Testis (tissue), 3 donors: Measurements from ENCODE around the gene IMMP2L. TPM values are rescaled to one million over a fixed set of nuclear protein-coding genes. Genes with fewer than 3 reads are reported as not detected.

Experiments
- DNase-seq: peaks from one replicate; pipeline ENCODE4 v3.0.0-alpha.2; 2019
- H3K27ac ChIP-seq, 2 donors: fragments of 200-600 bp; sonication (generic); one replicate each; pipeline ENCODE4 v1.5.1; 2019
- H3K27me3 ChIP-seq: fragments of 200-600 bp; sonication (generic); one replicate; pipeline ENCODE4 v1.5.1; 2019
- H3K36me3 ChIP-seq: fragments of 200-600 bp; sonication (generic); one replicate; pipeline ENCODE4 v1.5.1; 2017; ENCODE audit warnings: low read depth; ENCODE audit errors: missing control alignments
- H3K4me1 ChIP-seq: fragments of 200-600 bp; sonication (generic); one replicate; pipeline ENCODE4 v1.5.1; 2019
- H3K4me3 ChIP-seq, 2 donors: fragments of 200-600 bp; sonication (generic); one replicate each; pipeline ENCODE4 v1.5.1; 2017 to 2019
- H3K9me3 ChIP-seq: fragments of 200-600 bp; sonication (generic); one replicate; pipeline ENCODE4 v1.5.1; 2017
- POLR2A ChIP-seq: fragments of 450-650 bp; IDR thresholded peaks from one replicate; pipeline ENCODE4 v1.6.1; 2017; ENCODE audit warnings: antibody characterized with exemption, mild to moderate bottlenecking, moderate library complexity
- WGBS, 2 donors: methylation state at CpG; one replicate each; pipeline ENCODE4 v1.1.5; 2018; 5-methylcytosine and 5-hydroxymethylcytosine counted together
- intact Hi-C: fragments of 100-400 bp; cut with DNase I; formaldehyde crosslinking; loops from one replicate; pipeline ENCODE4 v1.15.1; 2023; ENCODE audit warnings: low total_unique reads
- polyA plus RNA-seq: library from polyadenylated mRNA; stranded (reverse); fragments of 350-450 nt; fragmentation: Illumina TruSeq; extraction: RNeasy Lipid Tissue Mini Kit (QIAGEN cat#74804); gene quantifications from one replicate; pipeline ENCODE4 v1.2.3, GENCODE V29; 2014; ENCODE audit warnings: low read depth, low replicate concordance; ENCODE audit not compliant: insufficient read depth
- total RNA-seq, 2 donors: library from RNA; depleted of rRNA; stranded (reverse); fragments of >200 nt; gene quantifications; one replicate each; pipeline ENCODE4 v1.2.3, GENCODE V29; 2016
- TF ChIP-seq, protein P1 (sequence below), 3 experiments: fragments of 450-650 bp in 2 of 3; fragments of 200-600 bp in 1 of 3; sonication (generic) in 1 of 3; IDR thresholded peaks; one replicate each; pipeline ENCODE4 v1.5.1; 2016 to 2019; ENCODE audit warnings: antibody characterized with exemption in 3 of 3, mild to moderate bottlenecking in 2 of 3, moderate library complexity in 1 of 3

The IMMP2L gene
- total and polyA plus RNA-seq, 3 donors from 2014 or later = 10.7 to 12.4 (median 11.2) TPM

DNA sequence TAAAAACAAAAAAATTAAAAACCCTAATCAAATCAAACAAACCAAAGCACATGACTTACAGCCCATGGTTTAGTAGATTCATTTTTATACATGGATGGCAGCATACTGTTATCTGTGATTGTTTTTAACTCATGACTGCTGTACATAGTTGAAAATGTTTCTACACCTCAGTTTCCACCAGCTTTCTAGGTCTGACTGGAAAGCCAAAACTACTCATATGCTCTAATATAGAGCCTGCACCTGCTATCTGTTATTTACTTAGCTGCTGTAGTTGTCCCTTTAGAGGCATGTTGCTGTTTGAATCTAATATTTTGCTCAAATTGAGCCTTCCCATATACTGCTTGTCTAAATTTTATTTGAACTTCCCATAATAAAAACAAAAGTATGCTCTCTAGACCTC, 761.3 kb downstream of the IMMP2L start:
- H3K27me3 ChIP-seq = no peaks in the 10 kb centered on the region
- intact Hi-C loops = no loop called here
- H3K9me3 ChIP-seq = no peaks in the 10 kb centered on the region
- TF ChIP-seq, protein P1, sequence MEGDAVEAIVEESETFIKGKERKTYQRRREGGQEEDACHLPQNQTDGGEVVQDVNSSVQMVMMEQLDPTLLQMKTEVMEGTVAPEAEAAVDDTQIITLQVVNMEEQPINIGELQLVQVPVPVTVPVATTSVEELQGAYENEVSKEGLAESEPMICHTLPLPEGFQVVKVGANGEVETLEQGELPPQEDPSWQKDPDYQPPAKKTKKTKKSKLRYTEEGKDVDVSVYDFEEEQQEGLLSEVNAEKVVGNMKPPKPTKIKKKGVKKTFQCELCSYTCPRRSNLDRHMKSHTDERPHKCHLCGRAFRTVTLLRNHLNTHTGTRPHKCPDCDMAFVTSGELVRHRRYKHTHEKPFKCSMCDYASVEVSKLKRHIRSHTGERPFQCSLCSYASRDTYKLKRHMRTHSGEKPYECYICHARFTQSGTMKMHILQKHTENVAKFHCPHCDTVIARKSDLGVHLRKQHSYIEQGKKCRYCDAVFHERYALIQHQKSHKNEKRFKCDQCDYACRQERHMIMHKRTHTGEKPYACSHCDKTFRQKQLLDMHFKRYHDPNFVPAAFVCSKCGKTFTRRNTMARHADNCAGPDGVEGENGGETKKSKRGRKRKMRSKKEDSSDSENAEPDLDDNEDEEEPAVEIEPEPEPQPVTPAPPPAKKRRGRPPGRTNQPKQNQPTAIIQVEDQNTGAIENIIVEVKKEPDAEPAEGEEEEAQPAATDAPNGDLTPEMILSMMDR (IDR thresholded peaks at IDR 0.05) = no peak
- no peak for TF ChIP-seq POLR2A
- DNase-seq = no peak
- no peaks in the 10 kb centered on the region for H3K4me1 ChIP-seq
- no peak overlapping the region for H3K4me3 ChIP-seq
- no peak overlapping the region for H3K27ac ChIP-seq
- no peaks in the 10 kb centered on the region for H3K36me3 ChIP-seq

DNA sequence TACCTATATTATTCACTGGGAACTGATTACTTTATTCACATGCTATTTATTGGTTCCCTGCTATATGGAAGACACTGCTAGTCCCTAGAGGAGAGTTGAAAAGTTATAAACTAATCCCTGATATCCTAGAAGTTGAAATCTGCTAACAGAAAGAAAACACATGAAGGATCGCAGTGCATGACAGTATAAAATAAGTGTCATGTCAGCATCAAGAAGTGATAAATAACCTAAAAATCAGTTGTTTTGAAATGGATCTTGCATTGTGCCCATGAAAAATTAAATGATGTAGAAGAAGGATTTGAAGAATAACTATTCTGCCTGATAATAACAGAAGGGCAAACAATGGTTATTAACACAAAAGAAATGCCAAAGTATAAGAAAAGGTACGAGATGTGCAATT, 764.6 kb downstream of the IMMP2L start:
- no peaks in the 10 kb centered on the region for H3K36me3 ChIP-seq
- H3K4me3 ChIP-seq = no peak overlapping the region
- WGBS, 2 donors = 93 to 97% methylated on average over 2 of the region's 2 CpGs
- no peaks in the 10 kb centered on the region for H3K27me3 ChIP-seq
- H3K4me1 ChIP-seq = no peaks in the 10 kb centered on the region
- no peaks in the 10 kb centered on the region for H3K9me3 ChIP-seq
- intact Hi-C loops = no loop called here
- no peak overlapping the region for H3K27ac ChIP-seq
- no peak for TF ChIP-seq POLR2A
- TF ChIP-seq, protein P1 (IDR thresholded peaks at IDR 0.05) = no peak
- no peak for DNase-seq

GRCh38 chr7:110790992-110791391, 771.3 kb downstream of the IMMP2L start:
- DNase-seq = no peak
- TF ChIP-seq, protein P1 (IDR thresholded peaks at IDR 0.05) = no peak
- no peak for TF ChIP-seq POLR2A
- Histone ChIP-seq H3K4me3 (no peak overlapping the region), H3K27me3 (no peaks in the 10 kb centered on the region), H3K9me3 (no peaks in the 10 kb centered on the region), H3K27ac (no peak overlapping the region), H3K4me1 (no peaks in the 10 kb centered on the region), H3K36me3 (no peaks in the 10 kb centered on the region)
- intact Hi-C loops = no loop called here

GRCh38 chr7:110786328-110786965, 775.8 kb downstream of the IMMP2L start:
- Histone ChIP-seq H3K36me3 (no peaks in the 10 kb centered on the region), H3K9me3 (no peaks in the 10 kb centered on the region), H3K27ac (no peak overlapping the region), H3K4me1 (no peaks in the 10 kb centered on the region), H3K27me3 (no peaks in the 10 kb centered on the region), H3K4me3 (no peak overlapping the region)
- 63 to 68% methylated on average over 3 of the region's 3 CpGs for WGBS, 2 donors
- no peak for DNase-seq
- intact Hi-C loops = no loop called here
- TF ChIP-seq POLR2A = no peak
- TF ChIP-seq, protein P1 (IDR thresholded peaks at IDR 0.05) = no peak

DNA sequence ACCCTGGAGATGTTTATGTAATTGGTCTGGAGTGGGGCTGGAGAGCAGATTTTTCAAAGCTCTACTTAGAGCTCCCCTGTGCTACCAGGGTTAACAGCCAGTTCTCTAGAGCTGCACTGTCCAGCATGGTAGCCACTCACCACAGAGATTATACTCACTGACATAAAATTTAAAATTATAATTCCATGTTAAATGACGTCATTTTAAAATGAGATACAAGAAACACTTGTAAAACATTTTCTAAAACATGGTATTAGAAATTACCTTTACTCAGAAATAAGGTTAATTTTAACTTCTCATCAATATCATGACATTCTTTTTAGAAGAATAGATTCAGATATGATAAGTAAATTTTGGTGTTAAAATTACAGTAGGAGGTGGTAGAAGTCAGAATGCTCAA, 777.5 kb downstream of the IMMP2L start:
- Histone ChIP-seq H3K36me3 (no peaks in the 10 kb centered on the region), H3K4me3 (no peak overlapping the region), H3K4me1 (no peaks in the 10 kb centered on the region), H3K27me3 (no peaks in the 10 kb centered on the region), H3K27ac (no peak overlapping the region), H3K9me3 (no peaks in the 10 kb centered on the region)
- no peak for DNase-seq
- 93 to 94% methylated on average over 1 of the region's 1 CpG for WGBS, 2 donors
- intact Hi-C loops = no loop called here
- TF ChIP-seq POLR2A = no peak
- TF ChIP-seq, protein P1 (IDR thresholded peaks at IDR 0.05) = no peak
